GM06990 (cell line): ENCODE data around the gene CEMP1.
A peak's percentile ranks its signal among the peaks of the same experiment; 100 is the strongest.

Experiments used
- DNase-seq: peaks from one replicate; pipeline ENCODE4 v3.0.0-alpha.2; 2011; ENCODE audit not compliant: insufficient read length; ENCODE audit errors: extremely low read depth
- H3K27me3 ChIP-seq: replicated peaks from 2 replicates; pipeline ENCODE4 v1.6.0; 2011; ENCODE audit warnings: low read length; ENCODE audit not compliant: control insufficient read depth, insufficient read depth
- H3K36me3 ChIP-seq: 2 replicates; pipeline ENCODE4 v1.5.1; 2011; ENCODE audit warnings: low read length; ENCODE audit not compliant: control insufficient read depth, insufficient read depth
- H3K4me3 ChIP-seq: replicated peaks from 2 replicates; pipeline ENCODE4 v1.5.1; 2011; ENCODE audit warnings: low read depth, mild to moderate bottlenecking, control low read depth, low read length
- CTCF ChIP-seq: IDR thresholded peaks from 2 replicates; pipeline ENCODE4 v1.5.1; 2011; ENCODE audit warnings: low read length, control low read depth, mild to moderate bottlenecking, inconsistent platforms; ENCODE audit not compliant: insufficient read depth, poor library complexity, severe bottlenecking

Gene CEMP1

GRCh38 chr16:2520097-2520783 lies 11.0 kb downstream of the CEMP1 start, which contains the start of gene AMDHD2:
Gene AMDHD2, plus strand, starts transcription at chr16:2520371. Its CDS starts 88 bp downstream, at chr16:2520459.
- TF ChIP-seq CTCF, result no peak
- DNase-seq, result peak; percentile 88
- Histone ChIP-seq H3K4me3 (peak within 1 kb of the TSS; percentile 76), H3K27me3 (no peaks in the 10 kb centered on the region), H3K36me3 (peaks cover 19% of the 10 kb centered on the region)

GRCh38 chr16:2519711-2520080 lies 11.5 kb downstream of the CEMP1 start:
- TF ChIP-seq CTCF, result no peak
- Histone ChIP-seq H3K36me3 (peaks cover 19% of the 10 kb centered on the region), H3K27me3 (no peaks in the 10 kb centered on the region), H3K4me3 (peak overlapping the region; percentile 32)
- no peak for DNase-seq

- H3K4me3 ChIP-seq, result no peak overlapping the region
- peaks cover 17% of the 10 kb centered on the region for H3K36me3 ChIP-seq
- DNase-seq, result no peak
- TF ChIP-seq CTCF, result no peak
- no peaks in the 10 kb centered on the region for H3K27me3 ChIP-seq
These were observed 12.1 kb downstream of the CEMP1 start for GRCh38 chr16:2518823-2519710.

GRCh38 chr16:2517954-2518605 lies 13.1 kb downstream of the CEMP1 start:
- H3K27me3 ChIP-seq, result no peaks in the 10 kb centered on the region
- no peak for TF ChIP-seq CTCF
- H3K36me3 ChIP-seq, result peaks cover 12% of the 10 kb centered on the region
- no peak for DNase-seq
- no peak overlapping the region for H3K4me3 ChIP-seq

GRCh38 chr16:2516391-2517240 lies 14.6 kb downstream of the CEMP1 start:
- Histone ChIP-seq H3K36me3 (peaks cover 12% of the 10 kb centered on the region), H3K27me3 (no peaks in the 10 kb centered on the region), H3K4me3 (no peak overlapping the region)
- no peak for TF ChIP-seq CTCF
- DNase-seq, result no peak
